SU-DHL-6 (cell line): ENCODE measurements around the gene WDR48.

Experiments
- EZH2phosphoT487 ChIP-seq: fragments of 200-600 bp; sonication (generic), shearing (Covaris generic); conservative IDR thresholded peaks from 2 replicates; pipeline ENCODE4 v1.6.1; 2018; ENCODE audit warnings: mild to moderate bottlenecking, antibody characterized with exemption, low read length, moderate library complexity, mixed read lengths
- TF ChIP-seq, protein P1 (sequence below): fragments of 200-600 bp; sonication (generic); IDR thresholded peaks from one replicate; pipeline ENCODE4 v1.5.1; 2017; ENCODE audit warnings: antibody characterized with exemption, mild to moderate bottlenecking, low read length, moderate library complexity; ENCODE audit not compliant: insufficient read depth, poor library complexity, severe bottlenecking

DNA sequence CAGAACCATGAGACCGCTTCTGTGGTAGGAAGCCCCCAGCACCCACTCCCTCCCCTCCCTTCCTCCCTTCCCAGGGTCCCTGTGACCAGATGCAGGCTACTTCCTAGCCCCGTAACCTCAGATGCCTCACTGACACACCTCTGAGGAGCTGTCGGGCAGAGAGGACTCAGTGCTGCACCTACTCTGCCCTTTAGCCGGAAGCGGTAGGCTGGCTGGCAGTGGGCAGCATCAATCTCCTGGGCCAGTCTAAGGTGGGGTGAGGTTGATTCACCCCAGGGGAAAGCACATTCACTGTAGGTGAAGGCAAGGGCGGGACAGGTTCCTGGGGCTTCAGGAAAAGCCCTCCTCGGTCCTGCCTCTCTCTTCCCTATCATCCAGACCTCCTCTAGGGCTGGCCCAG is 82.5 kb downstream of the WDR48 start:
- TF ChIP-seq, protein P1, sequence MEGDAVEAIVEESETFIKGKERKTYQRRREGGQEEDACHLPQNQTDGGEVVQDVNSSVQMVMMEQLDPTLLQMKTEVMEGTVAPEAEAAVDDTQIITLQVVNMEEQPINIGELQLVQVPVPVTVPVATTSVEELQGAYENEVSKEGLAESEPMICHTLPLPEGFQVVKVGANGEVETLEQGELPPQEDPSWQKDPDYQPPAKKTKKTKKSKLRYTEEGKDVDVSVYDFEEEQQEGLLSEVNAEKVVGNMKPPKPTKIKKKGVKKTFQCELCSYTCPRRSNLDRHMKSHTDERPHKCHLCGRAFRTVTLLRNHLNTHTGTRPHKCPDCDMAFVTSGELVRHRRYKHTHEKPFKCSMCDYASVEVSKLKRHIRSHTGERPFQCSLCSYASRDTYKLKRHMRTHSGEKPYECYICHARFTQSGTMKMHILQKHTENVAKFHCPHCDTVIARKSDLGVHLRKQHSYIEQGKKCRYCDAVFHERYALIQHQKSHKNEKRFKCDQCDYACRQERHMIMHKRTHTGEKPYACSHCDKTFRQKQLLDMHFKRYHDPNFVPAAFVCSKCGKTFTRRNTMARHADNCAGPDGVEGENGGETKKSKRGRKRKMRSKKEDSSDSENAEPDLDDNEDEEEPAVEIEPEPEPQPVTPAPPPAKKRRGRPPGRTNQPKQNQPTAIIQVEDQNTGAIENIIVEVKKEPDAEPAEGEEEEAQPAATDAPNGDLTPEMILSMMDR: no peak
- TF ChIP-seq EZH2phosphoT487: no peak
